Lung microvascular endothelial cell (primary cell): Measurements from ENCODE around the gene ATP13A3. TPM values are rescaled to one million over a fixed set of nuclear protein-coding genes. Genes with fewer than 3 reads are reported as not detected.
"Not testable (repeated sequence)": the region's sequence is repeated elsewhere in the genome, so short reads cannot be mapped to it uniquely, and the experiment has no call there.

ENCODE experiments used
- DNase-seq, 2 donors: peaks; one replicate each; pipeline versions ENCODE4 v3.0.0 to v3.0.0-alpha.2; 2010; ENCODE audit warnings: low read depth in 2 of 2
- total RNA-seq: library from RNA; depleted of rRNA; stranded (reverse); fragments of >200 nt; gene quantifications from 2 replicates; pipeline ENCODE4 v1.2.1, GENCODE V29; 2014

The ATP13A3 gene
- total RNA-seq, 1 donor from 2014 or later, result 121 TPM

DNA sequence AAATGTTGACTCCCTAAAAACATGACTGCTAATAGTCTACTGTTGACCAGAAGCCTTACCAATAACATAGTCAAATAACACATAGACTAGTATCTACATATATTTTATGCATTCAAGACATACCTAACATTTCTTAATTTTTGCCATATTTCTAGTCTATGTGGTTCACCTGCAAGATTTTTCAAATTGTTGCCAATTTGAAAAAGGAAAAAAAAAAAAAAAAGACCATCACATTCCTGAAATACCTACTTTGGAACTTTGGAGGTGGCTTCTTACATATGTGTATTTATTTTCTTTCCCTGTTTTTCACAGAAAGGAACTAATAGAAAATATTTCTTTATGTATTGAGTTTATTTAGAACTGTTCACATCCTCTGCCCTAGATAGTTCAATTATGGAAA, 13.4 kb upstream of the ATP13A3 start:
- DNase-seq, result no peak

DNA sequence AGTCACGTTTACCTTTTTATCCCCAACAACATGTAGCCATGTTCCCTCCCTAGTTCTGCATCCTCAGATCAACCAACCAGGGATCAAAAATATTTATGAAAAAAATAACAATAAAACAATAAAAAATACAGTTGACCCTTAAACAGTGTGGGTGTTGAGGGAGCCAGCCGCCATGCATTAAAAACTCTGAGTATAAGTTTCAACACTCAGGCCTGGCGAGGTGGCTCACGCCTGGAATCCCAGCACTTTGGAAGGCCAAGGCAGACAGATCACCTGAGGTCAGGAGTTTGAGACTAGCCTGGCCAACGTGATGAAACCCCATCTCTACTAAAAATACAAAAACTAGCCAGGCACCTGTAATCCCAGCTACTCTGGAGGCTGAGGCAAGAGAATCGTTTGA, 12.7 kb upstream of the ATP13A3 start:
- not testable (repeated sequence) for DNase-seq

DNA sequence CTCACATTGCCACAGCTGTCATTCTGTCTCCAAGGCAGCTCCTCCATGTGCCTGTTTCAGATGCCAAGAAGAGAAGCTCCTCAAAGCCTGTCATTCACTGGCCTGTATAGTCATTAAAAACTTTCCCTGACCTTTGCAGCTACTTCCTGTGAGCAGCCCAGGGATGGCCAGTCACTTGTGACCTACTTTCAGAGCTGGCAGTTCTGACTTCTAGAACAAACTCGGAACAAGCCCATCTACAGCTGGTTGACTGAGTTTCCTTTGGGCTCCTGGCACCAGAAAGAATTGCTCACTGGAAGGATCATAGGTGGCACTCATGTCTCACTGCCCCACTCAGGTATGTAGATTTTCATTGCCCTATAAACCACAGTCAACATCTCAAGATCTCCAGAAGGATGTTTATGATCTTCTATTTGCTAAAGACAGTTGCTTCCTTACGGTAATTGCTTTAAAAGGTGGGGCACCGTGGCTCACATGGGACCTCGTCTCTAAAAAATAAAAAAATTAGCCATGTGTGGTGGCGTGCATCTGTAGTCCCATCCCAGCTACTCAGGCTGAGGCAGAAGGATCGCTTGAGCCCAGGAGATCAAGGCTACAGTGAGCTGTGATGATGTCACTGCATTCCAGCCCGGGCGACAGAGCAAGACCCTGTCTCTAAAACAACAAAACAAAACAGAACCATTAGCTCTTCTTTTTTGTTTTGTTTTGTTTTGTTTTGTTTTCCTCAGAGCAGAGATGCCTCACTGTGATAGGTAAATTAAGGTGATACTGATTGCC, 11.2 kb upstream of the ATP13A3 start:
- peak; percentile 31 to 50 for DNase-seq

DNA sequence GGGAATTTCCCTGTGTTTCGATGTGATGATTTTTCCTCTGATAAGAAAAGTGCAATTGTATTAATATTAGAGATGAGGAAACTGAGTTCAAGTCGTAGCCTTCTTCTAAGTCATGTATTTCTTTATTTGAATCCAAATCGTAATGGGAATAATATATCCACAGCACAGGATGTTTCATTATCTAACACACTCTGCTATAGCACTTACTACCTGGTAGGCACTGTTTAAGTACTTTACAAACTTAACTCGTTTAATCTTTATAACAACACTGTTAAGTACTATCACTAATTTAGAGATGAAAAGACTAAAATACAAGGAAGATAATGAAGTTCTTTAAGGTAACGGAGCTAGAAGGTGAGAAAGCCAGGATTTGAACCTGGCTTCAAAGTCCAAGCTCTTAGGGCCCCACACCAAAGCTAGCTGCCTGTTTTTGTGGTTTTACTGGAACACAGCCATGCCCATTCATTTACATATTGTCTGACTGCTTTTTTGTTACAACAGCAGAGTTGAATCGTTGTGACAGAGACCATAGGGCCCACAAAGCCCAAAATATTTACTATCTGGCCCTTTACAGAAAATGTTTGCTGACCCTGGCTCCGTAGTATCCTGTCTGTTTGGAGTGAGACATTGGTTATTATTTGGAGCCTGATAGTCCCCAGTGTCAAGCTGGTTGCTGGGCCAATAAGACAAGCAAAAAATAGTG, 9.6 kb upstream of the ATP13A3 start:
- DNase-seq, result no peak

DNA sequence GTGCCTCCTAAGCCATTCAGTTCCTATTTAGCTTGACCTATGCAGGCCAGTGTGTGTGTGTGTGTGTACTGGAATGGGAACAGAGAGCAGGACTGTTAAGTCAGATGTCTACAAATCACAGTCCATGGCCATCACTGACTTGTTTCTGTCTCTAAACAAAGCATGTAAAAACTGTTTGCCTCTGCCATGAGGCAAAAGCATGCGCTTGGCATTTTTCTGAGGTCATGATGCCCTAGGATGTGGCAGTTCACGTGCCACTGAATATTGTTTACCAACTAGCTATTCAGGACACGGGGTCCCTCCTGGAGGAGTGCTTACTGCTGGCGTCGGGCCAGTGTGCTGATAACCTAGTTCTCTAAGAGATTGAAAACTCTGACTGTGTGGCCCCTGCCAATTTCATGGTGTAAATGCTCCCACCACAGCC, 8.2 kb upstream of the ATP13A3 start:
- DNase-seq, result peak in 1 of 2 donors; percentile 23

DNA sequence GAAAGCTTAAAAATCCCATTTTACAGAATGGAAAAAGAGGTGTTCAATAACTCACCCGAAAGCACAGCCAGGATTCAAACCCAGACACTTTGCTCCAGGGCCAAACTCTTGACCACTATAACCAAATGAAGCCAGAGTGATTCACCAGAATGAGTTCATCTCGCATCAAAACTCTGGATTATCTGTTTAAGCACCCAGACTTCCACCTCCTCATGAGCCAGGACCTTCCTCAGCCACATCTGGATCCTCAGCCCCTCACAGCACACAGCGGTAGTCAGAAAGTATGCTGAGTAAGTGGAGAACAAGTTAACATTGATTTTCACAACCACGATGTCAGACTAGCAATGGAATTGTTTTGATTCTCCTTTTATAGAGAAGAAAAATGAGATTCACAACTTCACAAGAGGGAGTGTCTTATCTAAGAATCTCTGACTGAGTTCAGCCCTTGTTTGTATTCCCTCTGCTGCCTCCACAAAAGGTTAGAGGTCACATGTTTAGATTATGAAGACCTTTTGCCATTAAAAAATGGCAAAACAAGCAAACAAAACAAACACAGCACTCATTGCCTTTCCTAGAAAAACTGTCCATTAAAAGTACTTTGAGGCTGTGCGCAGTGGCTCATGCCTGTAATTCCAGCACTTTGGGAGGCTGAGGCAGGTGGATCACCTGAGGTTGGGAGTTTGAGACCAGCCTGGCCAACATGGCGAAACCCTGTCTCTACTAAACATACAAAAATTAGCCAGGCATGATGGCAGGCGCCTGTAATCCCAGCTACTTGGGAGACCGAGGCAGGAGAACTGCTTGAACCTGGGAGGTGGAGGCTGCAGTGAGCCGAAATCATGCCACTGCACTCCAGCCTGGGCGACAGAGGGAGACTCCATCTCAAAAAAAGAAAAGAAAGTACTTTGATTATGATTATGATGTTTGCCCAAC, 7.5 kb upstream of the ATP13A3 start:
- DNase-seq, result peak in 1 of 2 donors; percentile 13

DNA sequence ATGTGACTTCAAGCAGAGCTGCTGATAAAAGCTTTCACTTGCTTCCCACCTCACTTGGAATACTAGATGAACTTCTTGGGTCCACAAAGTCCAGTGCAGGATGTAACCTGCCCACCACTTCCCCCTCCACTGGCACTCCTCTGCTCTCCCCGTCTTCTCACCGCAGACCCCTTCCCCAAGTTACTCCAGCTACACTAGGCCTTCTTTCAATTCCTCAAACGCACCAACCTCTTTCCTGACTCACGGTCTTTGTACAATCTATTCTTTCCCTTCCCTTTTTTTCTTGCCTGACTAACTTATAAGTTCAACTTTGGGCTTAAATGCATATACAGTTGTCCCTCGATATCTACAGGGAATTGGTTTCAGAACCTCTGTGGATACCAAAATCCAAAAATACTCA, 5.2 kb upstream of the ATP13A3 start:
- no peak for DNase-seq

DNA sequence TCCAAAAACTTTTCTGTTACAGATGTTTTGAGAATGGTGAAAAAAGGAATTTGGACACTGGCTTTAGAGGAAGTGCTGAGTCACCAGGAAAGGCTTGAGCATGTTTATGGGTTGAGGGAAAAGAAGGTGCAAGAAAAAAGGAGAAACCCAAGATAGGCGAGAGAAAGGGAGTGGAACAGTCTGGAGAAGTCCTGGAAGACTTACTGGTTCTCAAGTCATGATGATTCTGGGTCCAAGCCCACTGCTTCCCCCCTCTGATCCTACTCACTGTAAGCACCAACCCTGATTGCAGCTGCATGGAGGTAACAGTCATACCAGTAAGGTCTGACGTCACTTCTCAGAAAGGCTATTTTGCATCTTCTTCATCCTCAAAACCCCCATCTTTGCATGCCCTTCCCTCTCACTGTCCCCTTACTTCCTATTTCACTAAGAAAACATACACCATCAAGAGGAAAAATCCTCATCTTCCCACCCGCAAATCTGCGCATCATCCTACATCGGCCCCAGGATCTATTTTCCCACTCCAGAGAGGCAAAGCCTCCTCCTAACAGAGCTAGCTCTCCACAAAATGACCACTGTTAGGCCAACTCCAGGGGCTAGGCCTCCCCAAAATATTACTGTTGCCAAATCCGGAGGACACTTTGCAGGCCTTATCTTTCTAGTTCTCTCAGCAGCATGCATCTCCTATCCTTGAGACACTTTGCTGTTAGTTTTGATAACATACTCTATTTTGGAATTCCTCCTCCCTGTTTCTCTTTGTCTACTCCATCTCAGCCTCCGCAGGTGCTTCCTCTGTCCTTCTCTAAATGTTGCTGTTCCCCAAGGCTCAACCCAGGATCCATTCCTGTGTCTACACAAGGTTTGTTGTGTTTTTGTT, 3.2 kb upstream of the ATP13A3 start:
- peak in 1 of 2 donors; percentile 55 for DNase-seq

DNA sequence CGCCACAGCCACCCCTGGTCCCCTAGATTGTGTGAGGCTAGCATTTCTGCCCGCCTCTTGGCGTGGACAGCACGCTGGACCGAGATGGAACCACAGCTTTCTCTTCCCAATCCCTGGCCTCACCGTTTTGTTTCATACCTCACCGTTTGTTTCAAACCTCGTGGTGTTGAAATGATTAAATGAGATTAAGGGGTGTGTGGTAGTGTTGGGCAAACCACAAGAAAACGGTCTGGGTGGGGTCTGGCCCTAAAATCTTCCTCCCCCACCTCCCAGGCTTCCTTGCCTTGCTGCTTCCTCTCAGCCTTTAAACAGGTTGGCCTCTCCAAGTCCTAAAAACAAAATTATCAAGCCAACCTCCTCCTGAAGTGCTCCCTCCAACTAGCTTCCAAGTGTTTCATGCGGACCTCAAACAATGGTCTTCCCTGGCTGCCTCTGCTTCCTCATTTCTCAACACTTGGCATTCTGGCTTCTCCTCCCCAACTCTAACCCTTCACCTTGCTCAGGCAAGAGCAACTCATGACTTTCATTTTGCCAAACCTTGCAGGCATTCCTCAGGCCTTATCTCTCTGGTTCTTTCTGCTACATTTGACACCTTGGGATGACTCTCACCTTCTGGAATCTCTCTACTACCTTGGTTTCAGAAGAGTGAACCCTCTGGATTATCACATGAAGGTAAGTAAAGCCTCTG, 1.4 kb upstream of the ATP13A3 start:
- DNase-seq, result no peak

DNA sequence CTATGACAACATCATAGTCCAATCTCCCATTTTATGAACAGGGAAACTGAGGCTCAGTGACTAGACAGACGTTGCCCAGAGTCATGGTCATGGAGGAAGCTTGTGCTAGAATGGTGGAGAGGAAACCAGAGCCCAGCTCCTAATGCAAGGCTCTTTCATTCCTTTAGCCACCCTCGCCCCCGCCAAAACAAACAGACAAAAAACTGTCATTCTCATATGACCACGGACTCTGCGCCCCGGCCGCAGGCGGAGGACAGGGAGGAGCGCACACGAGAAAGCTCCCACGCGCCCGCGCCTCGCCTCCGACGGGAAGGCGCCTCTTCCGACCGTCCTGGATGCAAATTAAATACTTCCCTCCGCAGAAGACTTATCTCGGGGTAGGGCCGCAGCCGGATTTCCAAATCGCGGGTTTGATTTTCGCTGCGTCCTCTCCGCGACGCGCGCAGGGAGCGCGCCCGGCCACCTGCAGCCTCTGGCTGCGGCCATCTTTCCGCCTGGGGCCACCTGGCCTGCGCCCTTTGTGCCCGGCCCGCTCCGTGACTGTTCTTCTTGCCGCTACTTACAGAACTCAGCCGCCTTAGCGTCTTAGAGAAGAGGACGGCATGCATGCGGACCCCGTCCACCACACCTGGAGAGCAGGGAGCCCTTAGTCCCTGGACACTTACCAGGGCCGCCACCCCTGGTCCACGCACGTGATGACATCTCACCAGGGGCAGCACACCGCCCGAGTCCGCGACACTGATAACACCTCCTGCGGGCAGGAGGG, 670 bp upstream of the ATP13A3 start:
- peak; percentile 53 to 67 for DNase-seq

DNA sequence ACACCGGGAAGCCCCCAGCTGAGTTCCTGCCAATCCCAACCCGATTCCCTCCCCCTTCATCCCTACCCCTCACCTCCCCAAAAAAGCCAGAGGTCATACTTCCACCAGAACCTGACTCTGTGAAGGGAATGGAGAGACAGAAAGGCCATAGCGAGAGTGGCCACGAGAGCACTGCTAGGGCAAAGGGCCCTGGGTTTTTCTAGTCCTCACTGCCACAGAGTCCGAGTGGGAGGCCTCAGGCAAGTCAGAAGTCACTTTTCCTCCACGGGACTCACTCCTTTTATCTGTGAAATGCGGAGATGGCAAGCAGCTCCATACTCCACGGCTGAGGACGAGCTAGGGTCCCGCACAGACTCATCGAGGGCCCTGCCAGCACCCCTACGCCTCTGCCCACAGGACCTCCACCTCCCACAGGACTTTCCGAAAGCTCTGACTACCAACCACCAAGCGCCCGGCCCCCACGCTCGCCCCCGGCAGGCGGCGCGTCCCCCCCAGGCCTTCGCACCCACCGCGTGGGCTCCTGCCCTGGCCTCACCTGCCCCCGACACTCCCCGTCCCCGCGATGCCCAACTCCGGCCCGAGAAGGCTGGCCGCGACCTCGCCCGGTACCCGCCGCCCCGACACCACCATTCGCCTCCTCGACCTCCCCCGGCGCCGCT, 792 bp downstream of the ATP13A3 start:
- DNase-seq, result peak; percentile 59 to 77

DNA sequence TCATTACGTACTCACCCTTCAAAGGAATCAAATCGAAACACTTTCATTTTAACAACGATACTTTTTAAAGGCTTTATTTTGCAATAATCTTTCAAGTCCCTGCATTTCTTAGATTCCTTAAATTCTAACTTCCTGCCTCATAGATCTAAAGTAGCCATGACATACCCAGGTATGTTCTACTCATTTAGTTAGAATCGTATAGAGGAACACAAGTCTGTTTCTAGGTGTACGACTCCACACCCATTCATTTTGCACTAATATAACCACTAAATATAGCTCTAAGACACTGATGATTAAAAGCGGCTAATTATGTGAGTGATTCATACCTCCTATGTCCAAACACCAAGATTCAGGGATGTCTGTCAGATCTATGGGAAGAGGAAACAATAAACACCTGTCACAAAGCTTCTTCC, 1.3 kb downstream of the ATP13A3 start:
- peak in 1 of 2 donors; percentile 22 for DNase-seq

DNA sequence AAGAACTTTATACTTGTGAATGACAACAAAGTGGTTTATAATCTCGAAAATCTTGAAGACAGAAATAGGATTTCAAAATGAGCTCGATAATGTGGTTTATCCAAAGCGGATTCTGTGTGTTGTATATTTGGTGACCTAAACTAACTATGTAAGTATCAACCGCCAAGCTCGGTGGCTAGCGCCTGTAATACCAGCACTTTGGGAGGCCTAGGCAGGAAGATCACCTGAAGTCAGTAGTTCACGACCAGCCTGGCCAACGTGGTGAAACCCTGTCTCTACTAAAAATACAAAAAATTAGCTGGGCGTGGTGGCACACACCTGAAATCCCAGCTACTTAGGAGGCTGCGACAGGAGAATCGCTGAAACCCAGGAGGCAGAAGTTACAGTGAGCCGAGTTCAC, 2.2 kb downstream of the ATP13A3 start:
- DNase-seq, result no peak

DNA sequence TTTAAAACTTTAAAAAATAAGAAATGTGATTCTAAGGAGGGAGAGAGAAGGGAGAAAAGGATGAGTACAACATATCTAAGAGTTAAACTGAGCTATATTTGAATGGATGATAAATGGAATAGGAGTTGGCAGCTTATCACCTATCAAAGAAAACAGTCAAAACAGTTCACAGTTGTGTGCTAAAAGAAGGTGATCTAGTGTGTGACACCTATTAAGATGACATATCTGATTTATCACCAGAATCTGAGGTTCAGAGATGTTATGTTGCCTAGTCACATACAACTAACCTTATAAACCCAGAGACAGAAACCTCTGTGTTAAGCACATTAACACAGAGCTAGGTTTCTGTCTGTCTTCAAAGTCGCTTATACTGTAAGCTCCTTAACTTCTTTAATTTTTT, 3.0 kb downstream of the ATP13A3 start:
- DNase-seq, result no peak

DNA sequence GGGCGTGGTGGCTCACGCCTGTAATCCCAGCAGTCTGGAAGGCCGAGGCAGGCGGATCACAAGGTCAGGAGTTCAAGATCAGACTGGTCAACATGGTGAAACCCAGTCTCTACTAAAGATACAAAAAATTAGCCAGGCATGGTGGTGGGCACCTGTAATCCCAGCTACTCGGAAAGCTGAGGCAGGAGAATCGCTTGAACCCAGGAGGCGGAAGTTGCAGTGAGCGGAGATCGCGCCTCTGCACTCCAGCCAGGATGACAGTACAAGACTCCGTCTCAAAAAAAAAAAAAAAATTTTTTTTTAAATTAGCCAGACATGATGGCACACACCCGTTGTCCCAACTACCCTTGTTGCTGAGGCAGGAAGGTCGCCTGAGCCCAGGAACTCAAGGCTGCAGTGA, 4.0 kb downstream of the ATP13A3 start:
- DNase-seq, result not testable (repeated sequence)

DNA sequence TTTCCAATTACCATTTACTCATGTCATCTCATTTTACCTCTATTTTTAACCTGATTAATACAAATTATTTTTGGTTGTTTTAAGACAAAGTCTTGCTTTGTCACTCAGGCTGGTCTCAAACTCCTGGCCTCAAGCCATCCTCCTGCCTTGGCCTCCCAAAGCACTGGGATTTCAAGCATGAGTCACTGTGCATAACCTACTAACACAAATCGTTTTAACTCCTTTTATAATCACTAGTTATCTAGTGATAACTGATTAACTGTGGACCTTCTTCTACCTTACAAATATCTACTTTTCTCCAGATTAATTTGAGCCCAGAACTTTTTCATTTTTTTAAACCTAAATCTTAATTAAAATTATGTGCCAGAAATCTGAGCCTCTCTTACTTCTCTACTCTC, 4.6 kb downstream of the ATP13A3 start:
- no peak for DNase-seq

DNA sequence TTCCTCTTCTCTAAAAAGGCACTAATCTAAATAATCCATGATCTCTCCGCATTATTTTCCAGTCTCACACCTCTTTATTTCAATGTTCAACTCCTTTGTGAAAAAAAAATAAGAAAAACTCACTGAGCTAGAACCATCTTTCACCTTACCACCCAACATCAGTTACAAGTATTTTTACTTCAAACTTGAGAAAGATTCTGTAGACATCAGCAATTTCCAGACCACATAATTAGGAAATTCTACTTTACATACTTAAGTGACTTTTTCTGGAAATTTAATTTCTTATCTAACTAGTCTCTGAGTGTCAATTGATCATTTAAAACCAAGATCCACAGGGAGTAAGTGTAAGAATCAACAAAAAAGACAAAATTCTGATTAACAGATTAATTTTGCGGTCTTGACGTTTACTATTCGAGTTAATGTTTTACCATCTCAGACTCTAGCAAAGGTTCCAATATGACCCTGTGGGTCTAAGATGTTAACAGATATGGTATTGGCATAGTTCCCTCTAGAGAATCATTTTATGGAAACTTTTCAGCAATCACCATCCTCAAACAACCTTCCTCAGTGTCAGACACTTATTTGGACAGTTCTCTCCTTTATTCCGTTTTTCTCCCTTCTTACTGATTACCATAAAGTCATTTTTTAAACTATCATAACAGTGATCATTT, 5.1 kb downstream of the ATP13A3 start:
- no peak for DNase-seq

DNA sequence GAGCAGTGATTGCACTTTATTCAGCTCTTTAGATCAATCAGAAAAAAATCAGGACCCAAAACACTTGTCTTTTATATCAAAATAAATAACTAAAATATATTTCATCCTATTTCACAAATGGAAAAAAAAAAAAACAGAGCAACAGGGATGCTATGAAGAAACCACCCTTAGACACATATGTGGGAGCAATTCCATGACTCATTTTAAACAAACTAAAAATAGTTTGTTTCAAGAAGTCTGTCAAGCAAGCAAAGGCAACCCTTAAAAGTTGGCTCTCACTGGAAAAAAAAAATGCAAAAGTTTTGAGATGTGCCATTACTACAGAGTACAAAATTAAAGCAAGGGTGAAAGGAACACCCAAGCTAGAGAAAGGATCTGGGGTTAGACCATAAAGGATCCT, 5.7 kb downstream of the ATP13A3 start:
- DNase-seq, result peak in 1 of 2 donors; percentile 32
